HepG2 (cell line): ENCODE measurements around the gene ZNF483. TPM values are rescaled to one million over a fixed set of nuclear protein-coding genes. Genes with fewer than 3 reads are reported as not detected.

Experiments used
- CCDC6 ChIP-seq: sonication (generic); formaldehyde crosslinking; IDR thresholded peaks from 2 replicates; pipeline ENCODE4 v1.8.1; 2022; ENCODE audit warnings: mild to moderate bottlenecking, missing genetic modification reagents, moderate library complexity
- EP300 ChIP-seq, 3 experiments: sonication (generic) in 1 of 3; formaldehyde crosslinking in 1 of 3; IDR thresholded peaks; 2 replicates each; pipeline versions ENCODE4 v1.5.1 to v1.6.1; 2011 to 2020; ENCODE audit warnings: low read depth in 2 of 3, low read length in 2 of 3, borderline replicate concordance in 1 of 3, improper control_type of control experiment in 1 of 3, mild to moderate bottlenecking in 1 of 3, missing genetic modification reagents in 1 of 3, moderate library complexity in 1 of 3
- ETV5 ChIP-seq: IDR thresholded peaks from 2 replicates; pipeline ENCODE4 v1.6.1; 2018; ENCODE audit warnings: missing biosample characterization, missing genetic modification reagents, inconsistent platforms, borderline replicate concordance
- GATAD2A ChIP-seq: IDR thresholded peaks from 2 replicates; pipeline ENCODE4 v1.6.1; 2016
- MATR3 ChIP-seq: sonication (generic); formaldehyde crosslinking; IDR thresholded peaks from 2 replicates; pipeline ENCODE4 v1.4.0; 2020; ENCODE audit warnings: missing genetic modification reagents
- NFE2 ChIP-seq: sonication (generic); formaldehyde crosslinking; IDR thresholded peaks from 2 replicates; pipeline ENCODE4 v1.4.0; 2020; ENCODE audit warnings: missing genetic modification reagents
- NFE2L2 ChIP-seq: fragments of 150-350 bp; IDR thresholded peaks from 2 replicates; pipeline ENCODE4 v1.6.1; 2014; ENCODE audit warnings: low read length
- NR0B2 ChIP-seq: sonication (generic); formaldehyde crosslinking; IDR thresholded peaks from 2 replicates; pipeline ENCODE4 v1.4.0; 2020; ENCODE audit warnings: mild to moderate bottlenecking, missing genetic modification reagents
- PRDM15 ChIP-seq: sonication (generic); formaldehyde crosslinking; IDR thresholded peaks from 2 replicates; pipeline ENCODE4 v1.4.0; 2020; ENCODE audit warnings: missing genetic modification reagents
- SALL2 ChIP-seq: sonication (generic); formaldehyde crosslinking; IDR thresholded peaks from 2 replicates; pipeline ENCODE4 v1.8.1; 2023; ENCODE audit warnings: mild to moderate bottlenecking, missing genetic modification reagents, inconsistent platforms
- TAF15 ChIP-seq: fragments of 200-400 bp; formaldehyde crosslinking; IDR thresholded peaks from one replicate; pipeline ENCODE4 v1.6.1; 2018; ENCODE audit warnings: mild to moderate bottlenecking, low read depth, low read length; ENCODE audit not compliant: poor library complexity, severe bottlenecking
- THAP9 ChIP-seq: sonication (generic); formaldehyde crosslinking; IDR thresholded peaks from 2 replicates; pipeline ENCODE4; 2020; ENCODE audit warnings: missing genetic modification reagents, mild to moderate bottlenecking, borderline replicate concordance
- ZNF362 ChIP-seq: sonication (generic); formaldehyde crosslinking; IDR thresholded peaks from 2 replicates; pipeline ENCODE4 v1.4.0; 2020; ENCODE audit warnings: missing genetic modification reagents, mild to moderate bottlenecking, borderline replicate concordance
- ZNF556 ChIP-seq: sonication (generic); formaldehyde crosslinking; IDR thresholded peaks from 2 replicates; pipeline ENCODE4 v1.4.0; 2020; ENCODE audit warnings: mild to moderate bottlenecking, missing genetic modification reagents, borderline replicate concordance
- polyA plus RNA-seq, 8 experiments: library from polyadenylated mRNA; depleted of rRNA in 3 of 8; stranded (reverse) in 7 of 8; unstranded in 1 of 8; fragments of >200 nt; fragmentation: Illumina TruSeq in 4 of 8; extraction: Trizol in 4 of 8; gene quantifications; 2 replicates each; pipeline versions ENCODE4 v1.2.1 to v1.2.3, GENCODE V29; 2011 to 2016; ENCODE audit warnings: low read depth in 4 of 8, missing spikeins in 1 of 8, mixed read lengths in 1 of 8; ENCODE audit not compliant: insufficient read depth in 1 of 8
- total RNA-seq, 5 experiments: library from RNA; depleted of rRNA; stranded (reverse); fragments of >200 nt; fragmentation: Illumina TruSeq; extraction: Trizol; gene quantifications; 2 replicates each; pipeline ENCODE4 v1.2.3, GENCODE V29; 2016; ENCODE audit warnings: low read depth in 1 of 5

ZNF483 gene
- total and polyA plus RNA-seq, 2 of the 13 experiments (the other 11 are each of a cell fraction or from before 2014, with no cell fraction given), result 2.0 to 9.5 TPM

GRCh38 chr9:111601237-111602018 is 76.4 kb downstream of the ZNF483 start (continued):
- TF ChIP-seq PRDM15 (CRISPR knock-in tag), result no peak
- TF ChIP-seq THAP9 (CRISPR knock-in tag), result no peak
- TF ChIP-seq GATAD2A (CRISPR knock-in tag), result 0 out of 2 replicates have a peak, but pooled peaks have one; percentile 15
- no peak for TF ChIP-seq MATR3 (CRISPR knock-in tag)
- TF ChIP-seq NFE2, result peak; percentile 39; the same call in 1 of the 2 replicates
- TF ChIP-seq NFE2L2, result peak; percentile 80
- no peak for TF ChIP-seq SALL2
- TF ChIP-seq CCDC6 (CRISPR knock-in tag), result no peak
- TF ChIP-seq ZNF362 (CRISPR knock-in tag), result 0 out of 2 replicates have a peak, but pooled peaks have one; percentile 14
- no peak for TF ChIP-seq NR0B2
- no peak for TF ChIP-seq TAF15
- no peak for TF ChIP-seq ETV5 (CRISPR knock-in tag)
- TF ChIP-seq ZNF556 (CRISPR knock-in tag), result no peak
- 0 out of 4 replicates have a peak, but pooled peaks of 1 of the 2 experiments have one; percentile 27 for TF ChIP-seq EP300 (IDR thresholded peaks at IDR 0.05; ENCODE audit: low read depth in 2 of 2, low read length in 2 of 2)
- no peak for TF ChIP-seq EP300 (CRISPR knock-in tag; IDR thresholded peaks at IDR 0.05; ENCODE audit: borderline replicate concordance)
